NT2/D1 (cell line): ENCODE results near the gene AWAT2.

ENCODE experiments used
- YY1 ChIP-seq: IDR thresholded peaks from 2 replicates; pipeline ENCODE4 v1.6.1; 2011; ENCODE audit not compliant: insufficient read length, insufficient read depth
- ZNF274 ChIP-seq: IDR thresholded peaks from 2 replicates; pipeline ENCODE4 v1.6.1; 2011; ENCODE audit warnings: mild to moderate bottlenecking, low read depth, low read length

DNA sequence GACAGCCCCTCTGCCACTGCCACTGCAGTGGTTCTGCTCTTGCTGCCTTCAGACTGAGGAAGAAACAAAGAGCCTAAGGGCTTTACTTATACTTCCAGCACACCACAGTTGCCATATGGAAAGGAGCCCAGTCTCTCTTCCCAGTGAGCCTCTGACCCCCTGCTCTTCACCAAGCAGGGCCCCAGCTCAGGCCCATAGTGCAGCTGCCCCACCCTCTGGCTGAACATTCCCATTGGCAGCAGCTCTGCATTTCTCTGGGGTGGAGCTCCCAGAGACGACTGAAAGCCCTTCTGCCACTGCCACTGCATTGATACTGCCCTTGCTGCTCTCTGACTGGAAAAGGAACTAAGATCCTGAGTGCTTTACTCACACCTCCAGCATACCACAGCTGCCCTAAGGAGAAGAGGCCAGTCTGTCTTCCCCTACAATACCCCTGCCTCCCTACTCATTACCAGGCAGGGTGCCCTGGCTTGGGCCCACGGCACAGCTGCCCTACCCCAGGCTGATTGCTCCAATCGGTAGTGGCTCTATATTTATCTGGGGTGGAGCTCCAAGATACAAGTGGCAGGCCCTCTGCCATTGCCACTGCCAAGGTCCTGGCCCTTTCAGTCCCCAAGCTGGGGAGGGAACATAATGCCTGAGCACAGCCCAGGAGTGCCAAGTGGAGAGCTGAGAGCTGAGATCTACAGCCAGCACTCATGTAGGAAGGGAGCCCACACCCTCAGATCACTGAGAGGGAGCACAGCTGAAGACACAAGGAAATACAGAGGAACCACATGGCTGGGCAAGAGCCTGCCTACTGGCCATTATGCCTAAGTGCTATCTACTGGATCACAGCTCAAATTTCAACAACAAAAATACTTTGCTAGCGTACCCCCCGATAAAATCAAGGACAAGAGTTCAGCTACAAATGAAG lies 36.0 kb downstream of the AWAT2 start:
- TF ChIP-seq YY1 = no peak
- TF ChIP-seq ZNF274 = no peak
